Measurements from ENCODE around the gene LAD1.
A peak's percentile ranks its signal among the peaks of the same experiment; 100 is the strongest.

LAD1 gene

GRCh38 chr1:201408176-201408833 lies 9.2 kb upstream of the LAD1 start:
- in situ Hi-C loops (cut with HindIII; ENCODE audit: low pct_ligation_motif_present, low sequenced_read_pairs): no loop called here
- DNase-seq: peak; percentile 75
- TF ChIP-seq, protein P1, sequence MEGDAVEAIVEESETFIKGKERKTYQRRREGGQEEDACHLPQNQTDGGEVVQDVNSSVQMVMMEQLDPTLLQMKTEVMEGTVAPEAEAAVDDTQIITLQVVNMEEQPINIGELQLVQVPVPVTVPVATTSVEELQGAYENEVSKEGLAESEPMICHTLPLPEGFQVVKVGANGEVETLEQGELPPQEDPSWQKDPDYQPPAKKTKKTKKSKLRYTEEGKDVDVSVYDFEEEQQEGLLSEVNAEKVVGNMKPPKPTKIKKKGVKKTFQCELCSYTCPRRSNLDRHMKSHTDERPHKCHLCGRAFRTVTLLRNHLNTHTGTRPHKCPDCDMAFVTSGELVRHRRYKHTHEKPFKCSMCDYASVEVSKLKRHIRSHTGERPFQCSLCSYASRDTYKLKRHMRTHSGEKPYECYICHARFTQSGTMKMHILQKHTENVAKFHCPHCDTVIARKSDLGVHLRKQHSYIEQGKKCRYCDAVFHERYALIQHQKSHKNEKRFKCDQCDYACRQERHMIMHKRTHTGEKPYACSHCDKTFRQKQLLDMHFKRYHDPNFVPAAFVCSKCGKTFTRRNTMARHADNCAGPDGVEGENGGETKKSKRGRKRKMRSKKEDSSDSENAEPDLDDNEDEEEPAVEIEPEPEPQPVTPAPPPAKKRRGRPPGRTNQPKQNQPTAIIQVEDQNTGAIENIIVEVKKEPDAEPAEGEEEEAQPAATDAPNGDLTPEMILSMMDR (IDR thresholded peaks at IDR 0.05; ENCODE audit: low read depth, low read length, missing control alignments): peak; percentile 99
- H3K4me3 ChIP-seq (ENCODE audit: low read depth, low read length): no peak overlapping the region
- no peaks in the 10 kb centered on the region for H3K36me3 ChIP-seq (replicated peaks)
- H3K27ac ChIP-seq: no peak overlapping the region
- H3K27me3 ChIP-seq (replicated peaks): peaks cover 14% of the 10 kb centered on the region

GRCh38 chr1:201406831-201407406 lies 7.8 kb upstream of the LAD1 start:
- TF ChIP-seq, protein P1 (IDR thresholded peaks at IDR 0.05; ENCODE audit: low read depth, low read length, missing control alignments): no peak
- no peak for DNase-seq
- peaks cover 16% of the 10 kb centered on the region for H3K27me3 ChIP-seq (replicated peaks)
- no peak overlapping the region for H3K27ac ChIP-seq
- H3K36me3 ChIP-seq (replicated peaks): no peaks in the 10 kb centered on the region
- no peak overlapping the region for H3K4me3 ChIP-seq (ENCODE audit: low read depth, low read length)
- in situ Hi-C loops (cut with HindIII; ENCODE audit: low pct_ligation_motif_present, low sequenced_read_pairs): no loop called here

DNA sequence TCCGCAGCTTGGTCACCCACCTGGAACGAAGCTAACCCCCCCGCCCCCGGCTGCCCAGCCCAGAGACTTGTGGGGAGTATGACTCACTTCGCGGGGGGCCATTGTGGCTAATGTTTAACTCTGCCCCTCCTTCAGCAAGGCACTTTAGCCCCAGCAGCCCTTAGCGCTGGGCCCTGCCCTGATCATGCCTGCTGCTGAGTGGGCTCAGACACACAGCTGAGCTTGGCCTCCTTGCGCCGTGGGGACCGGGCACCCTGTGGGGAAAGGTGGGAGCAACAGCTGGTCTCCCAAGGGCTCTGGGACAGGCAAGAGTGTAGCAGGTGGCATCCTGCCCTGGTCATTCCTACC lies 6.3 kb upstream of the LAD1 start:
- in situ Hi-C loops (cut with HindIII; ENCODE audit: low pct_ligation_motif_present, low sequenced_read_pairs): no loop called here
- Histone ChIP-seq H3K36me3 (replicated peaks) (no peaks in the 10 kb centered on the region), H3K4me3 (ENCODE audit: low read depth, low read length) (no peak overlapping the region), H3K27ac (no peak overlapping the region), H3K27me3 (replicated peaks) (peaks cover 18% of the 10 kb centered on the region)
- no peak for DNase-seq
- TF ChIP-seq, protein P1 (IDR thresholded peaks at IDR 0.05; ENCODE audit: low read depth, low read length, missing control alignments): no peak

DNA sequence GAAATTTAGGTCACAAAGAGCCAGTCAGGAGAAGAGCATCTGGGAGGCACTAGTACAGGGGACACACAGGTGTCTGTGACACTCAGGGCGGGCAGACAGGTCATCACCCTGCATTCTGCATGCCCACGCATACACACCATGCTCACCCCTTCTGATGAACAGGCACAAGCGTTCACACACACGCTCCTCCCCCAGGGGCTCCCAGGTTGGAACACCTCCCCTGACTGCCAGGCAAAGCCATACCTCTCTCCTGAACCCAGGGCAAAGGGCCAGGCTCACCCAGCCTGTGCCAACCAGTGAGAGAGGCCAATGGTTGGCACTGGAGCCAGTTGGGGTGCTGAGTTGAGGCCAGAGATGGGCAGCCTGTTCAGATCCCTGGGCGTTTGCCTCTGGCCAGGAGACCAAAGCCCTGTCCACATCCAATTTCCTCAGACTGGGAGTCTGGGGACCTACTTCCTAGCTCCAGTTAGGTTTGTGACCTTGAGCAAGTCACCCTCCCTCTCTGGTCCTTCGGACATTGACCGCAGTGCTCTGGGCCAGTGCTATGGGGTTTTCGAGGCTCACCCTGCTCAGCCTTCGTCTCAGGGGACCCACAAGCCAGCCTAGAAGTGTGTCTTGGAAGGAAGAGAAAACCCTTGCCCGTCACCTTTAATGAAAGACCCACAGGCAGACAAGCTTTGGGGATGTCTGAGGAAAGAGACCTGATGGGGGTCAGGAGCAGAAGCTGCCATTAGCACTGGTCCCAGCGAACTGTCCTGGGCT lies 5.8 kb upstream of the LAD1 start:
- TF ChIP-seq, protein P1 (IDR thresholded peaks at IDR 0.05; ENCODE audit: low read depth, low read length, missing control alignments): no peak
- Histone ChIP-seq H3K27ac (no peak overlapping the region), H3K27me3 (replicated peaks) (peaks cover 24% of the 10 kb centered on the region), H3K36me3 (replicated peaks) (no peaks in the 10 kb centered on the region), H3K4me3 (ENCODE audit: low read depth, low read length) (no peak overlapping the region)
- no peak for DNase-seq
- in situ Hi-C loops (cut with HindIII; ENCODE audit: low pct_ligation_motif_present, low sequenced_read_pairs): no loop called here

DNA sequence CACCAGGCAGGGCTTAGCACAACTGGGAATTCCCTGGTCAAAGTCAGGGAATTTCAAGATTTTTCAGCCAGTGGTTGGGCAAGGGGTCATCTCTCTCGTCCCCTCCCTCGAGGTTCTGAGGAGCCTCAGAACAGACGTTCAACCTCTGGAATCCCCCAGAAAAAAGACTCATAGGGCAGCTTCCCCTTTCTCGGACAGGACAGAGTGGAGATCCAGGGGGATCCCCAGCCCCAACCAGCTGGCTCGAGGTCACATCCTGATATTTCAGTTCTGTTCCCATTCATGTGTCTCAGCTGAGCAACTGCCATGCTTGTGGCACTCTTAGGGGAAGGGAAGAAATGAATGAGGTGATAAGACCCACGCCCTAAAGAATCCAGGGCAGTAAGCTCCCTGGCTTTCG lies 4.9 kb upstream of the LAD1 start:
- Histone ChIP-seq H3K36me3 (replicated peaks) (no peaks in the 10 kb centered on the region), H3K27ac (no peak overlapping the region), H3K4me3 (ENCODE audit: low read depth, low read length) (no peak overlapping the region), H3K27me3 (replicated peaks) (peaks cover 32% of the 10 kb centered on the region)
- in situ Hi-C loops (cut with HindIII; ENCODE audit: low pct_ligation_motif_present, low sequenced_read_pairs): no loop called here
- DNase-seq: no peak
- TF ChIP-seq, protein P1 (IDR thresholded peaks at IDR 0.05; ENCODE audit: low read depth, low read length, missing control alignments): no peak
